Mononuclear cell (primary cell): ENCODE data around the gene LRRC47. TPM values are rescaled to one million over a fixed set of nuclear protein-coding genes. Genes with fewer than 3 reads are reported as not detected.

Experiments
- H3K27me3 ChIP-seq: 2 replicates; pipeline ENCODE4 v1.6.0; 2011; ENCODE audit warnings: low read length, control low read depth; ENCODE audit not compliant: insufficient read depth
- H3K4me1 ChIP-seq: 2 replicates; pipeline ENCODE4 v1.5.1; 2011; ENCODE audit warnings: mild to moderate bottlenecking, low read length, control low read depth; ENCODE audit not compliant: insufficient read depth
- H3K4me3 ChIP-seq: 2 replicates; pipeline ENCODE4 v1.5.1; 2011; ENCODE audit warnings: mild to moderate bottlenecking, low read length, moderate library complexity
- H3K9me3 ChIP-seq: 2 replicates; pipeline ENCODE4 v1.5.1; 2011; ENCODE audit warnings: low read depth, mild to moderate bottlenecking, control low read depth, low read length
- total RNA-seq: library from RNA; depleted of rRNA; stranded (reverse); fragments of >200 nt; gene quantifications from one replicate; pipeline ENCODE4 v1.2.3, GENCODE V29; 2012

The LRRC47 gene
- total RNA-seq, 1 donor: 20.9 TPM

DNA sequence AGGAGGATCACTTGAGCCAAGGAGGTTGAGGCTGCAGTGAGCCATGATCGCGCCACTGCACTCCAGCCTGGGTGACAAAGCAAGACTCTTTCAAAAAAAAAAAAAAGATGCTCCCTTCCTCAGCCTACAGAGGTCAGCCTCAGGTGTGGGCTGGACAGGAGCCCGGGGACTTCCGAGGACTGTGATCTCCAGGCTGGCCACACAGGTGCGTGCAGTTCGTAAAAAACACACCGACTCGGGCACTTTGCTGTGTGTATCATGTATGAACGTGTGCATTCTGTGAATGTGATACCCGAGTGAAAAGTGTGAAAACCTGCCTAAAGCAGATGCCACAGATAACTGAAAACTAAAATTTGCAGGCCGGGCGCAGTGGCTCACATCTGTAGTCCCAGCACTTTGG, 52.5 kb downstream of the LRRC47 start:
- H3K4me1 ChIP-seq: peaks cover 14% of the 10 kb centered on the region
- H3K4me3 ChIP-seq: no peak overlapping the region
- no peaks in the 10 kb centered on the region for H3K9me3 ChIP-seq
- H3K27me3 ChIP-seq: no peaks in the 10 kb centered on the region

DNA sequence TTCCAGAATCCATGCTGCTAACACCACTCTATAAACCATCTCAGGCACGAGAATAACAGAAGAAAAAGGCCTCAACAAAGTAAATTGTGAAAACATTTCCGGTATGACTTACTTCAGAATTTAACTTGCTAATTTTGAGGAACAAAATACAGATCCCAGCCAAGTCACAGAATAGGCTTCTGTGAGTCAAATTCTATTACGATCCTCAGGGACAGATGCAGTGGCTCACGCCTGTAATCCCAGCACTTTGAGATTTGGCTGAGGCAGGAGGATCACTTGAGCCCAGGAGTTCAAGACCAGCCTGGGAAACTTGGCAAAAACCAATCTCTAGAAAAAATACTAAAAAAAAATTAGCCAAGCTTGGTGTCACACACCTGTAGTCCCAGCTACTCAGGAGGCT, 52.9 kb downstream of the LRRC47 start:
- Histone ChIP-seq H3K4me3 (no peak overlapping the region), H3K9me3 (no peaks in the 10 kb centered on the region), H3K27me3 (no peaks in the 10 kb centered on the region), H3K4me1 (peaks cover 14% of the 10 kb centered on the region)

DNA sequence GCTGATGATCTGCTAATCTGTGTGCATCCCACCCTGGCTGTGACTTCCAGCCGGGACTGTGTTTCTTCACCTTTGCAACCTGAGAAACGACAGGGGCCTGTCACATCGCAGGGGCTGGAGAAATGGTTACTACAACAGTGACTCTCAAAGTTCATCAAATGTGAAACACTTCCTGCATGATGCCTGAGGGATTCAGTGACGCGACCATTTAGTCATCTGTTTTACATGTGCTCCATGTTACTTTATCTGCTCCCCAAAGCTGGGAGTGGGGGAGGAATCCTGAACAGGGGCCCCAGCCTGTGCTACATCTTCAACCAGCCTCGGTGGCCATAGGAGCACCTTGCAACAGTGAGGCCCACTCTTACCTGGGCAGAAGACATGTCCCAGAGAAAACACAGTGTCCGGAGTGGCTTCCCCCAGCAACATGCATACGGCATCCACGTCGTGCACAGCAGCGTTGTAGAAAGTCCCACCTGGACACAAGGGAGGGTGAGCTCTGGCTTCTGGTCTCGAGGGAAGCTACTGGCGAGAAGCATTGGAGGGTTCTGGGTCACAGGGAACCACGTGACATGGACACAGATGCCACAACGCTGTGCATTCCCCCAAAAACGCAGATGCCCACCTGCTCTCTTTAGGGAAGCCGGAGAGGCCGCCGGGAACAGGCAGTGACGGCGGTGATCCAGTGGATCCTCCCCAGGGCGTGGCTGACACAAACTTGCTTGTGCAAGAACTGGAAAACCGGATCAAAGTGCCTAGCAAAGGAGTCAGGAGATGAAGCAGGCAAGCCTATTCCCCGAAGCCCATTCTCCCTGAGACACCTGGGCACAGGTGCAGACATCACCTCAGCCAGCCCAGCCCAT, 53.6 kb downstream of the LRRC47 start:
- Histone ChIP-seq H3K27me3 (no peaks in the 10 kb centered on the region), H3K9me3 (no peaks in the 10 kb centered on the region), H3K4me1 (peaks cover 9% of the 10 kb centered on the region), H3K4me3 (no peak overlapping the region)

DNA sequence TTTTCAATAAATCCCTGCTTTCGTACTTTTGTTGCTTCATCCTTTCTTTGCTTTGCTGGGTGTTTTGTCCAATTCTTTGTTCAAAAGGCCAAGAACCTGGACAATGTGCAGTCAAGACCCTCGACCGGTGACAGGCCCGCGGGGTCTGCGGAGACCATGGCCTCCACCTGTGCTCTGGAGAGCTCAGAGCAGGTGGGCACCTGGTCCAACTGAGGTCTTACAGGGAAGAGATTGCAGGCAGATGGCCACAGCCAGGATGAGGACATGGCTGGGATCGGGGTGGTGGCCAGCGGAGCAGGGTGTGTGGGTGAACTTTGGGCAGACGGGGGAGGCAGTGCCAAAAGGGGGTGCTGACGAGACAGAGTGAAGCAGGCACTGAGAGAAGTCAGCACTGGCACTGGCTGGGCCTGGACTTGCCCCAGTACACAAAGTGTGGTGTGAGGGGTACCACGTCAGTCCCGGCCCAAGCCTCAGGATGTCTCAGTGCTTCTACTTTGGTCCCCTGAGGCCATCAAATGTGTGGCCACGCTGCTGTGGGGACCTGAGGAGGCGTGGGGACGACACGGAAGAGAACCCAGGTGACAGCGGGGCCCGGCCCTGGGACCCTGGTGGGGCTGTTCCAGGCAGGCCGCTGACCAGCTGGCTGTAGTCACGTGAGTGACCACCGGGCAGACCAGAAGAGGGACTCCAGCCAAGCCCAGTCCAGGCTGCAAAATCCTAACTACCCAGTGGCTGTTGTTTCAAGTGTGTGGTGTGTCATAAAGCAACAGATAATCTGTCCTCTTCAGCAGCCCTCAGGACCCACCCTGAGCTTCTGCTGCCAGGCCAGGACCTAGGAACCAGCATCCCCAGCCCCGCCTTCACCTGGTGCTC, 54.5 kb downstream of the LRRC47 start:
- H3K4me1 ChIP-seq: peaks cover 5% of the 10 kb centered on the region

DNA sequence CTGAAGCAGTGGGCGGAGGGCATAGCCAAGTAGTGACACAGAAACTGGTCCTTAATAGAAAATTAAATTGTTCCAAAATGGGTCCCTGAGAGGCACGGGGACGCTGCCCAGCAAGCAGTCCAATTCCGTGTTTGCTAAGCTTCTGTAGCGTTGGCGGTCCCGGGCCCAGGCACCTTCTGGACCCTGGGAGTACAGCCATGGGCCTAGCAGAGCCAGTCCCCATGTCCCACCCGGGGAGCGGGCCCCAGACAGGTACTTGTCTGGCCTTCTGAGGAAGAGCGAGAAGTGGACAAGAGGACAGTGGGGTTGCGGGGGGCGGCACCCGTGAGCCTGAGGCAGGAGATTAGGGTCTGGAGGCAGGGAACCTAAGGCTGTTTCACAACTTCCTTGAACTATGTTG, 55.5 kb downstream of the LRRC47 start:
- Histone ChIP-seq H3K4me1 (no peaks in the 10 kb centered on the region), H3K27me3 (no peaks in the 10 kb centered on the region), H3K4me3 (no peak overlapping the region), H3K9me3 (no peaks in the 10 kb centered on the region)

More for the DNA sequence above, 54.5 kb downstream of the LRRC47 start:
- no peak overlapping the region for H3K4me3 ChIP-seq
- H3K27me3 ChIP-seq: no peaks in the 10 kb centered on the region
- H3K9me3 ChIP-seq: no peaks in the 10 kb centered on the region

DNA sequence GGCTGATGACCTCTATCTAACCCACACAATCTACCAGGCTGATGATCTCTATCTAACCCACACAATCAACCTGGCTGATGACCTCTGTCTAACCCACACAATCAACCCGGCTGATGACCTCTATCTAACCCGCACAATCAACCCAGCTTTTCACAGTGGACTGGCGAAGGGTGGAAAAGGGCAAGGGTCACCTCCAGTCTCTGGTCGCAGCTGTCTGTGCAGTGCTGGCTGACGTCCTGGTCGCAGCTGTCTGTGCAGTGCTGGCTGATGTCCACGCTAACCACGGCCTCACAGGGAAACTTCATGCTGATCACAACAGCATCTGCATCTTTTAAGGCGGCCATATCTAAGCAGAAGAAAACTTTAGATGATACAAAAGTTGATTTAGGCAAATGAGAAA, 56.3 kb downstream of the LRRC47 start:
- Histone ChIP-seq H3K27me3 (no peaks in the 10 kb centered on the region), H3K4me1 (no peaks in the 10 kb centered on the region), H3K4me3 (no peak overlapping the region), H3K9me3 (no peaks in the 10 kb centered on the region)

DNA sequence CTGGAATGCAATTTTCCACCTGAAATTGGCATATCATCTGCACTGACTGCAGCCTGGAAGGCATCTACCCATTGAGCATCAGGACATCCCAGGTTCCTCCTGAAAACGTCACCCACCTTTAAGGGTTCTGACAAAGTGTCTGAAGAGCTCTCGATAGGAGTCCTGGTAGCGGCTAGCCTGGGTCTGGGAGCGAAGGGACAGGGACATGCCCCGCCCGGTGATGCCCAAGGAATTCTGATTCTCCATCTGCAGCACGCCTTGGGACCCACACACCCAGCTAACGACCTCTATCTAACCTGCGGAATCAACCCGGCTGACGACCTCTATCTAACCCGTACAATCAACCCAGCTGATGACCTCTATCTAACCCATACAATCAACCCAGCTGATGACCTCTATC, 57.4 kb downstream of the LRRC47 start:
- no peaks in the 10 kb centered on the region for H3K27me3 ChIP-seq

DNA sequence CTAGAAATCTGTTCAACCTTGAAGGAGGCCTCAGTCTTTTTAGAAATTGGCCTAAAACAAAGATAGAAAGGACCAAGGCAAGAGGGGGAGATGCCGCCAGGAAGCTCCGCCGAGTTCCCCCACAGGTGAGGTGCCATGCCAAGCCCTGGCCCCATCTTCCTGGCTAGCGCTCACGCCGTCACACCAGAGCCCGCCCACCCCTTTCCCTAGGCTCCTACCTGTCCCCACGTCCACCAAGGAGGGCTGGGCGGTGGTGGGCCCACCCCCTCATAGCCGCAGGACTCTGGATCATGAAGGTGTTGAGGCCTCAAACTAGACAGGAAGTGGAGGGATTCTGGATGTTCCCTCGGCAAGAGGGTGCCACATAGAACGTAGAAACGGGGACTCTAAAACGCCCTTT, 59.6 kb downstream of the LRRC47 start:
- no peaks in the 10 kb centered on the region for H3K9me3 ChIP-seq
- no peaks in the 10 kb centered on the region for H3K4me1 ChIP-seq
- H3K27me3 ChIP-seq: no peaks in the 10 kb centered on the region
- no peak overlapping the region for H3K4me3 ChIP-seq

More for the DNA sequence above, 57.4 kb downstream of the LRRC47 start:
- Histone ChIP-seq H3K4me3 (no peak overlapping the region), H3K4me1 (no peaks in the 10 kb centered on the region), H3K9me3 (no peaks in the 10 kb centered on the region)

DNA sequence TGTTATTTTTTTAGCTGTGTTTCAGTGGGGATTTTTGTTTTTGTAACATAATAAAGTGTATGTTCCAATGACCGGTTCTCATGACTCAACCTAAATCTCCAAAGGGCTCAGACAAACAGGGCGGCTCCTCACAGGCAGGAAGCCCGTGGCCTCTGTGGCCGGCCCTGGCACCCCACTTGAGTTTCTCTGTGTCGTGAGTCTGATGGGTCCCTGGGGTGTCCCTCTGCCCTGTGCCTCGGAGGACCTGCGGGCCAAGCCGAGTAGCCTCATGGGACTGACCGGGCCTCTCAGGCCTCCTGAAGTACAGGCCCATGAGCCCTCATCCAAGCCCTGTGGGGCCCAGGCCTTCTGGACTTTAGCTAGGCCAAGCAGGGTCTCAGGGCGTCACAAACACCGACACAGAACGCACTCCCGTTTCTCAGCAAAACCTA, 60.2 kb downstream of the LRRC47 start:
- H3K4me3 ChIP-seq: no peak overlapping the region
- no peaks in the 10 kb centered on the region for H3K4me1 ChIP-seq
- no peaks in the 10 kb centered on the region for H3K27me3 ChIP-seq
- no peaks in the 10 kb centered on the region for H3K9me3 ChIP-seq

DNA sequence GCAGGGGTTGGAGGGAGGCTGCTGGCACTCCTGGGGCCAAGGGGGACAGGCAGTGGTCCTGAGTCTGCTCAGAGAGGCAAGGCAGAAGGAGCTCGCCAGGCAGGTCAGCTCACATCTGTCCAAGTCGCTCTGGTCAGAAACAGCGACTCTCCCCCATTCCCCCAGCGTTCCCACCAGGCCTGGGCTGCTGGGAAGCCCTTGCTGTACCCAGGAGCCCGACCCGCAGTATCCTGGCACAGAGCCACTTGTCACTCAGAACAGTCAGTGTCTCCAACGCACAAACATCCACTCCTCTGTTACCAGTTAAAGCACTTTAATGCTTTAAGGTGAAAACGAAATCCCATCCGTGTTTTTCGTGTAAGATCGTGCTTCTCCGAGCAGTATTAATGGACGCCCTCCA, 60.6 kb downstream of the LRRC47 start:
- H3K4me3 ChIP-seq: no peak overlapping the region
- H3K27me3 ChIP-seq: no peaks in the 10 kb centered on the region
- H3K9me3 ChIP-seq: no peaks in the 10 kb centered on the region
- H3K4me1 ChIP-seq: no peaks in the 10 kb centered on the region

DNA sequence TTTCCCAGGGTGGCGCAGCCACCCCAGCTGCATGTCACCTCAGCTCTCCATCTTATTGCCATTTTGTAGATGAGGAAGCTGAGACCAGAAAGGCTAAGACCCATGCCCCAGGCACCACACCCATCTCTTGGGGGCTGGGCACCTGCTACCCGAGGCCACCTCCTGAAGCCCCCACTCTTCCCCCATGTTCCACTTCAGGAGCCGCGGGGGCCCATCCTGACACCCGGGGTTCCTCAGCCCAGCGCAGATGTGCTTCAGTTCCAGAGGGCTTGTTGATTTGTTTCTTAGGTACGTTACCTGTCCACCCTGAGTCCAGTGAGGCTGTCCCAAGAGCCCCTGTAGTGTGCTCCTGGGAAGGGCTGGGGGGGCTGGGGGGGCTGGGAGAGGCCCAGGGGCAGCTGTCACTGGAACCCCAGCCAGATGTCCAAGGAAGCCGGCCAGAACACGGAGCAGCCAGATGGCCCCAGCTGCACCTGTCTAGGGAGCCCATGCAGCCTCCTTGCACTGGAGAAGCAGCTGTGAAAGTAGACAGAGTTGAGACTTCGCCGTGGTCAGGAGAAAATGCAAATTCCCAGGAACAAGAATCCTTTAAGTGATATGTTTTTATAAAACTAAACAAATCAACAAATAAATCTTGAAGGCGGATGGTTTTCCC, 61.1 kb downstream of the LRRC47 start:
- no peaks in the 10 kb centered on the region for H3K27me3 ChIP-seq
- H3K4me1 ChIP-seq: no peaks in the 10 kb centered on the region
- H3K4me3 ChIP-seq: no peak overlapping the region
- H3K9me3 ChIP-seq: no peaks in the 10 kb centered on the region

DNA sequence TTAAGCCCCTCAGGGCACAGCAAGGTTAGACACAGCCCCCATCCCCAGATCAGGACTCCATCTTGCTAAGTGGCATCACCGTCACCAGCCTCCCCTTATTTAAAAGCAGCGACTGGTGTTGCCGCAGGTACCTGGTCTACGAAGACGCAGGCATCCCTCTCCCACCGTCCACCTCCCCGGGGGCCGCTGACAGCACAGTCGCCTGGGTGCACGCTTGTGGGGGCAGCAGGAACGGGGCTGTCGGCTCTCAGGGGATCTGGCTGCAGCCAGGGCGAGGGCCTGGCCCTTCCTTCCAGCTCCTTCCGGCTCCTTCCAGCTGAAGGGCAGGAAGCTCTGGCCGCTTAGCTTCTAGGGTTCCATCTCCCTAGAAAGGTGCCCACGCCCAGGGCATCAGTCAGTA, 61.7 kb downstream of the LRRC47 start:
- Histone ChIP-seq H3K9me3 (no peaks in the 10 kb centered on the region), H3K4me3 (no peak overlapping the region), H3K27me3 (no peaks in the 10 kb centered on the region), H3K4me1 (no peaks in the 10 kb centered on the region)

DNA sequence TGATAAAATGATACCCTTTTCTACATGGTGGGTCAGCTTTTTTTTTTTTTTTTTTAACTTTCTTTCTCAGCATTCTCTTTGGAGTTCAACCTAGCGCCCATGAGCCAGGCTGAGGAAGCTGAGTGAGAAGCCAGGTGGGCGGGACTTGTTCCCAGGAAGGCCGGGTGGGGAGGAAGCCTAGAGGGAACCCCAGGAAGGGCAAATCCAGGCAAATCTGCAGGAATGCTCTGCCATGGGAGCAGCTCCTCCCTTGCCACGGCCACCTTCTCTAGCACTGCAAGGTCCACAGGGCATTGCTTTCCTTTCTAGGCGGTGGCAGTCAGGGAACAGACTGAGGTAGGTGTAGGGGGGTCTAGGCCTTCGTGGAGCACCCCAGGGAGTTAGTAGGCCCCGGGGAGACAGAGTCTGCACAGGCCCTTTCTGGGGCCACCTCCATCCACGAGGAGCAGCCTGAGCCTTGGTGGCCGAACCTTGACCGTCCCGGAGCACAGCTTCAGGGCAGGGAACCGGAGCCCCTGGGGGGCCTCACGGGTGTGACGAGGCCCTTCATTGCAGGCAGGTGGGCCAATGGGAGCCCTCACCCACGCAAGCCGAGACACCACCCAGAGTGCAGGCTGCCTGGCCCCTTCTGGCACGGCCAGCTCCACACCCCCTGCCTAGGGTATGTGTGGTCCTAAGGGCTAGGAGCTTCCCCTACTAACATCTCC, 62.3 kb downstream of the LRRC47 start:
- H3K9me3 ChIP-seq: no peaks in the 10 kb centered on the region

DNA sequence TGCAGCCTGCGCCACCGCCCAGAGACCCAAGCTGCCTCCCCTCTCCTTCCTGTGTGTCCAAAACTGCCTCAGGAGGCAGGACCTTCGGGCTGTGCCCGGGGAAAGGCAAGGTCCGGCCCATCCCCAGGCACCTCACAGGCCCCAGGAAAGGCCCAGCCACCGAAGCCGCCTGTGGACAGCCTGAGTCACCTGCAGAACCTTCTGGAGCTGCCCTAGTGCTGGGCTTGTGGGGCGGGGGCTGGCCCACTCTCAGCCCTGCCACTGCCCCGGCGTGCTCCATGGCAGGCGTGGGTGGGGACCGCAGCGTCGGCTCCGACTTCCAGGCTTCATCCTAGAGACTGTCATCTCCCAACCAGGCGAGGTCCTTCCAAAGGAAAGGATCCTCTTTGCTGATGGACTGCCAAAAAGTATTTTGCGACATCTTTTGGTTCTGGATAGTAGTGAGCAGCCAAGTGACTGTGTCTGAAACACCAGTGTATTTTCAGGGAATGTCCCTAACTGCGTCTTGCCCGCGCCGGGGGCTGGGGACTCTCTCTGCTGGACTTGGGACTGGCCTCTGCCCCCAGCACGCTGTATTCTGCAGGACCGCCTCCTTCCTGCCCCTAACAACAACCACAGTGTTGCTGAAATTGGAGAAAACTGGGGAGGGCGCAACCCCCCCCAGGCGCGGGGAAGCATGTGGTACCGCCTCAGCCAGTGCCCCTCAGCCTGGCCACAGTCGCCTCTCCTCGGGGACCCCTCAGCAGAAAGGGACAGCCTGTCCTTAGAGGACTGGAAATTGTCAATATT, 63.0 kb downstream of the LRRC47 start:
- Histone ChIP-seq H3K4me3 (no peak overlapping the region), H3K9me3 (no peaks in the 10 kb centered on the region), H3K4me1 (no peaks in the 10 kb centered on the region), H3K27me3 (no peaks in the 10 kb centered on the region)

More for the DNA sequence above, 62.3 kb downstream of the LRRC47 start:
- H3K4me3 ChIP-seq: no peak overlapping the region
- H3K4me1 ChIP-seq: no peaks in the 10 kb centered on the region
- no peaks in the 10 kb centered on the region for H3K27me3 ChIP-seq
